Measurements from ENCODE around the gene SYDE1.

DNA sequence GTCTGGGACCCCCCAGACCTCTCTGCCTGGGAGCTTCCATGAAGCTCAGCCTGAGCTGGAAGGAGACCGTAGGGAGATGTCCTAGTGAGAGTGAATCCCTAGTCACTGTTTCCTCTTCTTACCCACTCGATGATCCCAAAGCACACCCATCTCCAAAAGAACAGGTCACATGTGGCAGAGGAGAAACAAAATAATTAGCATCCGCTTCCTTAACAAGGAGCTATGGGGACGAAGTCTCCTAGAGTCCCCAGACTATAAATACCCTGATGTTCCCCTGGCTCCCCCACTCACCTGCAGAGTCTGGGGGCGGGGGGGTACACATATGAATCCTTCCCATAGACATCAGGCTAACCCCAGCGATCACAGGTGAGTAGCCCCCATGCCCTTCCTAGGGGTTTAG is 25.3 kb upstream of the SYDE1 start, which contains the start of gene OR1I1:
- TF ChIP-seq CTCF (IDR thresholded peaks at IDR 0.05) (no peak), POLR2AphosphoS5 (IDR thresholded peaks at IDR 0.05) (no peak), POLR2A (IDR thresholded peaks at IDR 0.05) (no peak), EP300 (IDR thresholded peaks at IDR 0.05) (no peak)

All from sigmoid colon (tissue), 4 donors.